Endothelial cell (in vitro differentiated cells): ENCODE measurements around the gene PLET1. TPM values are rescaled to one million over a fixed set of nuclear protein-coding genes. Genes with fewer than 3 reads are reported as not detected.

ENCODE experiments used
- DNase-seq: peaks from one replicate; pipeline ENCODE4 v3.0.0; 2021; ENCODE audit warnings: low spot score
- H3K27ac Mint-ChIP-seq: one replicate; pipeline ENCODE4 v1.8.0; 2021; ENCODE audit warnings: mixed read lengths, inconsistent platforms; ENCODE audit not compliant: unreplicated experiment
- H3K27me3 Mint-ChIP-seq: one replicate; pipeline ENCODE4 v1.8.0; 2021; ENCODE audit warnings: mild to moderate bottlenecking, moderate library complexity, mixed read lengths, inconsistent platforms; ENCODE audit not compliant: unreplicated experiment
- H3K36me3 Mint-ChIP-seq: one replicate; pipeline ENCODE4 v1.8.0; 2021; ENCODE audit warnings: mild to moderate bottlenecking, low read depth, mixed read lengths, inconsistent platforms; ENCODE audit not compliant: unreplicated experiment
- H3K4me1 Mint-ChIP-seq: one replicate; pipeline ENCODE4 v1.8.0; 2021; ENCODE audit warnings: mild to moderate bottlenecking, mixed read lengths, inconsistent platforms; ENCODE audit not compliant: unreplicated experiment
- H3K4me3 Mint-ChIP-seq: one replicate; pipeline ENCODE4 v1.8.0; 2021; ENCODE audit warnings: mild to moderate bottlenecking, mixed read lengths, inconsistent platforms; ENCODE audit not compliant: unreplicated experiment
- H3K9me3 Mint-ChIP-seq: one replicate; pipeline ENCODE4 v1.8.0; 2021; ENCODE audit warnings: mixed read lengths, inconsistent platforms; ENCODE audit not compliant: unreplicated experiment
- CTCF ChIP-seq: fragments of 200-600 bp; sonication (generic); IDR thresholded peaks from one replicate; pipeline ENCODE4 v1.5.0; 2021; ENCODE audit warnings: antibody characterized with exemption; ENCODE audit not compliant: unreplicated experiment
- total RNA-seq: library from RNA; stranded (reverse); fragmentation: NEBNext Ultra II Directional; extraction: Animal tissue kit (Norgen Biotek cat#: 25700); gene quantifications from one replicate; pipeline ENCODE4 v1.2.1, GENCODE V29; 2021; ENCODE audit not compliant: unreplicated experiment

The PLET1 gene
- total RNA-seq, 1 donor from 2014 or later, result not detected

GRCh38 chr11:112304914-112305313 lies 44.3 kb upstream of the PLET1 start:
- no peaks in the 10 kb centered on the region for H3K36me3 Mint-ChIP-seq
- H3K4me3 Mint-ChIP-seq, result no peak overlapping the region
- H3K4me1 Mint-ChIP-seq, result peaks cover 5% of the 10 kb centered on the region
- DNase-seq, result no peak
- no peaks in the 10 kb centered on the region for H3K9me3 Mint-ChIP-seq
- TF ChIP-seq CTCF, result no peak
- H3K27me3 Mint-ChIP-seq, result no peaks in the 10 kb centered on the region
- no peak overlapping the region for H3K27ac Mint-ChIP-seq

- Mint-ChIP-seq H3K4me1 (peaks cover 5% of the 10 kb centered on the region), H3K9me3 (no peaks in the 10 kb centered on the region), H3K36me3 (no peaks in the 10 kb centered on the region), H3K27me3 (no peaks in the 10 kb centered on the region), H3K27ac (no peak overlapping the region), H3K4me3 (no peak overlapping the region)
- no peak for DNase-seq
- TF ChIP-seq CTCF, result no peak
These were observed 43.0 kb upstream of the PLET1 start for GRCh38 chr11:112303616-112304015.

GRCh38 chr11:112302226-112302868 lies 41.7 kb upstream of the PLET1 start:
- no peaks in the 10 kb centered on the region for H3K36me3 Mint-ChIP-seq
- no peak for TF ChIP-seq CTCF
- no peak overlapping the region for H3K4me3 Mint-ChIP-seq
- no peaks in the 10 kb centered on the region for H3K27me3 Mint-ChIP-seq
- no peaks in the 10 kb centered on the region for H3K9me3 Mint-ChIP-seq
- H3K4me1 Mint-ChIP-seq, result peaks cover 13% of the 10 kb centered on the region
- H3K27ac Mint-ChIP-seq, result no peak overlapping the region
- DNase-seq, result no peak

- H3K4me3 Mint-ChIP-seq, result no peak overlapping the region
- no peak for DNase-seq
- no peak for TF ChIP-seq CTCF
- H3K9me3 Mint-ChIP-seq, result no peaks in the 10 kb centered on the region
- H3K36me3 Mint-ChIP-seq, result no peaks in the 10 kb centered on the region
- no peak overlapping the region for H3K27ac Mint-ChIP-seq
- H3K4me1 Mint-ChIP-seq, result peaks cover 16% of the 10 kb centered on the region
- no peaks in the 10 kb centered on the region for H3K27me3 Mint-ChIP-seq
These were observed 39.6 kb upstream of the PLET1 start for GRCh38 chr11:112300094-112300786.

GRCh38 chr11:112298535-112298934 lies 37.9 kb upstream of the PLET1 start:
- H3K4me3 Mint-ChIP-seq, result no peak overlapping the region
- H3K4me1 Mint-ChIP-seq, result peaks cover 14% of the 10 kb centered on the region
- H3K27me3 Mint-ChIP-seq, result no peaks in the 10 kb centered on the region
- H3K36me3 Mint-ChIP-seq, result no peaks in the 10 kb centered on the region
- no peak for TF ChIP-seq CTCF
- DNase-seq, result no peak
- no peaks in the 10 kb centered on the region for H3K9me3 Mint-ChIP-seq
- no peak overlapping the region for H3K27ac Mint-ChIP-seq
